Karpas-422 (cell line): ENCODE data around the gene HOXB9. TPM values are rescaled to one million over a fixed set of nuclear protein-coding genes. Genes with fewer than 3 reads are reported as not detected.
A peak's percentile ranks its signal among the peaks of the same experiment; 100 is the strongest.

Source experiments
- DNase-seq: peaks from one replicate; pipeline ENCODE4 v3.0.0-alpha.2; 2015
- H2AFZ ChIP-seq: fragments of 200-600 bp; sonication (generic); 2 replicates; pipeline ENCODE4 v1.6.1; 2014; ENCODE audit warnings: antibody characterized with exemption, low read length, mixed read lengths
- H3K27ac ChIP-seq: fragments of 200-600 bp; sonication (generic); 2 replicates; pipeline ENCODE4 v1.5.1; 2014; ENCODE audit warnings: mild to moderate bottlenecking, low read length, moderate library complexity
- H3K27me3 ChIP-seq: fragments of 200-600 bp; sonication (generic); 2 replicates; pipeline ENCODE4 v1.6.1; 2014; ENCODE audit warnings: low read length, mixed read lengths
- H3K36me3 ChIP-seq: fragments of 200-600 bp; sonication (generic); 2 replicates; pipeline ENCODE4 v1.6.1; 2014; ENCODE audit warnings: low read length, mixed read lengths; ENCODE audit not compliant: insufficient read depth
- H3K4me1 ChIP-seq: fragments of 200-600 bp; sonication (generic); 2 replicates; pipeline ENCODE4 v1.6.1; 2014; ENCODE audit warnings: mild to moderate bottlenecking, low read length, mixed read lengths
- H3K4me2 ChIP-seq: fragments of 200-600 bp; sonication (generic); 2 replicates; pipeline ENCODE4 v1.6.1; 2014; ENCODE audit warnings: low read length, low read depth, mild to moderate bottlenecking; ENCODE audit not compliant: poor library complexity, severe bottlenecking
- H3K4me3 ChIP-seq: fragments of 200-600 bp; sonication (generic); 2 replicates; pipeline ENCODE4 v1.5.1; 2014; ENCODE audit warnings: mild to moderate bottlenecking, antibody characterized with exemption, low read length, mixed read lengths
- H3K79me2 ChIP-seq: fragments of 200-600 bp; sonication (generic); 2 replicates; pipeline ENCODE4 v1.6.1; 2014; ENCODE audit warnings: mild to moderate bottlenecking, low read length, mixed read lengths
- H3K9ac ChIP-seq: fragments of 200-600 bp; sonication (generic); 2 replicates; pipeline ENCODE4 v1.6.0; 2014; ENCODE audit warnings: low read length
- H3K9me2 ChIP-seq: fragments of 200-600 bp; sonication (generic), shearing (Covaris generic); replicated peaks from 2 replicates; pipeline ENCODE4 v1.6.0; 2014; ENCODE audit warnings: mild to moderate bottlenecking, low read length, moderate library complexity; ENCODE audit not compliant: insufficient read depth
- H3K9me3 ChIP-seq: fragments of 300-700, 200-600 bp; sonication (generic); 2 replicates; pipeline ENCODE4 v1.6.1; 2014; ENCODE audit warnings: low read length, mixed read lengths
- H4K20me1 ChIP-seq: fragments of 200-600 bp; sonication (generic); 2 replicates; pipeline ENCODE4 v1.6.1; 2014; ENCODE audit warnings: mild to moderate bottlenecking, antibody characterized with exemption, low read length, low read depth; ENCODE audit not compliant: insufficient read depth
- total RNA-seq: library from RNA; depleted of rRNA; stranded (reverse); fragments of >200 nt; shearing (Covaris generic); gene quantifications from 2 replicates; pipeline ENCODE4 v1.2.3, GENCODE V29; 2014; ENCODE audit warnings: low replicate concordance

The HOXB9 gene
- total RNA-seq, 1 experiment from 2014 or later = 0.82 TPM

GRCh38 chr17:48597778-48598631 is 28.2 kb downstream of the HOXB9 start:
- Histone ChIP-seq H3K36me3 (no peaks in the 10 kb centered on the region), H3K9me3 (no peaks in the 10 kb centered on the region), H3K9ac (no peak overlapping the region), H3K4me1 (peaks cover 5% of the 10 kb centered on the region), H3K79me2 (no peaks in the 10 kb centered on the region), H3K27me3 (no peaks in the 10 kb centered on the region), H3K9me2 (no peaks in the 10 kb centered on the region), H3K4me3 (no peak overlapping the region), H3K27ac (no peak overlapping the region), H3K4me2 (peak overlapping the region; percentile 19), H2AFZ (peak overlapping the region; percentile 21; the same call in 1 of the 2 replicates), H4K20me1 (no peaks in the 10 kb centered on the region)
- no peak for DNase-seq

- peak overlapping the region; percentile 21; the same call in 1 of the 2 replicates for H2AFZ ChIP-seq
- no peak overlapping the region for H3K27ac ChIP-seq
- H3K9ac ChIP-seq = no peak overlapping the region
- H3K36me3 ChIP-seq = no peaks in the 10 kb centered on the region
- no peaks in the 10 kb centered on the region for H3K9me2 ChIP-seq
- H4K20me1 ChIP-seq = no peaks in the 10 kb centered on the region
- H3K4me1 ChIP-seq = peaks cover 5% of the 10 kb centered on the region
- H3K4me2 ChIP-seq = peak overlapping the region; percentile 19
- H3K4me3 ChIP-seq = no peak overlapping the region
- no peaks in the 10 kb centered on the region for H3K9me3 ChIP-seq
- DNase-seq = no peak
- H3K79me2 ChIP-seq = no peaks in the 10 kb centered on the region
- no peaks in the 10 kb centered on the region for H3K27me3 ChIP-seq
These were observed 28.7 kb downstream of the HOXB9 start for GRCh38 chr17:48597528-48597777.

GRCh38 chr17:48596735-48597527 is 29.2 kb downstream of the HOXB9 start:
- Histone ChIP-seq H3K4me3 (no peak overlapping the region), H2AFZ (no peak overlapping the region)

GRCh38 chr17:48596000-48596734 is 30.0 kb downstream of the HOXB9 start:
- Histone ChIP-seq H2AFZ (no peak overlapping the region), H3K27me3 (no peaks in the 10 kb centered on the region), H3K9me2 (no peaks in the 10 kb centered on the region), H3K9me3 (no peaks in the 10 kb centered on the region), H3K27ac (no peak overlapping the region), H3K4me2 (no peak overlapping the region), H3K79me2 (no peaks in the 10 kb centered on the region), H4K20me1 (no peaks in the 10 kb centered on the region), H3K4me1 (peaks cover 2% of the 10 kb centered on the region; the same call in 1 of the 2 replicates), H3K4me3 (no peak overlapping the region), H3K9ac (no peak overlapping the region), H3K36me3 (no peaks in the 10 kb centered on the region)
- DNase-seq = no peak

More at GRCh38 chr17:48596735-48597527, 29.2 kb downstream of the HOXB9 start:
- no peaks in the 10 kb centered on the region for H3K79me2 ChIP-seq
- no peak overlapping the region for H3K27ac ChIP-seq
- no peaks in the 10 kb centered on the region for H3K27me3 ChIP-seq
- no peak overlapping the region for H3K9ac ChIP-seq
- DNase-seq = no peak
- H3K4me1 ChIP-seq = peaks cover 5% of the 10 kb centered on the region; the same call in 1 of the 2 replicates
- no peaks in the 10 kb centered on the region for H3K9me2 ChIP-seq
- no peaks in the 10 kb centered on the region for H3K36me3 ChIP-seq
- no peak overlapping the region for H3K4me2 ChIP-seq
- H3K9me3 ChIP-seq = no peaks in the 10 kb centered on the region
- no peaks in the 10 kb centered on the region for H4K20me1 ChIP-seq

- H3K4me3 ChIP-seq = no peak overlapping the region
- no peak overlapping the region for H3K27ac ChIP-seq
- H3K4me2 ChIP-seq = no peak overlapping the region
- no peaks in the 10 kb centered on the region for H3K27me3 ChIP-seq
- H2AFZ ChIP-seq = no peak overlapping the region
- H3K79me2 ChIP-seq = no peaks in the 10 kb centered on the region
- H3K9me3 ChIP-seq = no peaks in the 10 kb centered on the region
- no peaks in the 10 kb centered on the region for H4K20me1 ChIP-seq
- DNase-seq = no peak
- no peaks in the 10 kb centered on the region for H3K4me1 ChIP-seq
- no peaks in the 10 kb centered on the region for H3K9me2 ChIP-seq
- H3K9ac ChIP-seq = no peak overlapping the region
- H3K36me3 ChIP-seq = no peaks in the 10 kb centered on the region
These were observed 30.7 kb downstream of the HOXB9 start for GRCh38 chr17:48595278-48595999.

- Histone ChIP-seq H3K9me2 (no peaks in the 10 kb centered on the region), H3K9me3 (no peaks in the 10 kb centered on the region), H3K4me1 (no peaks in the 10 kb centered on the region), H3K4me2 (no peak overlapping the region), H4K20me1 (no peaks in the 10 kb centered on the region), H2AFZ (no peak overlapping the region), H3K4me3 (no peak overlapping the region), H3K27ac (no peak overlapping the region), H3K36me3 (no peaks in the 10 kb centered on the region), H3K9ac (no peak overlapping the region), H3K79me2 (no peaks in the 10 kb centered on the region), H3K27me3 (no peaks in the 10 kb centered on the region)
- no peak for DNase-seq
These were observed 31.4 kb downstream of the HOXB9 start for GRCh38 chr17:48594538-48595277.

- peak; percentile 88 for DNase-seq
- H3K27ac ChIP-seq = no peak overlapping the region
- H3K27me3 ChIP-seq = no peaks in the 10 kb centered on the region
- no peak overlapping the region for H3K4me3 ChIP-seq
- H3K36me3 ChIP-seq = no peaks in the 10 kb centered on the region
- H3K4me2 ChIP-seq = no peak overlapping the region
- no peaks in the 10 kb centered on the region for H3K79me2 ChIP-seq
- H3K9me3 ChIP-seq = no peaks in the 10 kb centered on the region
- H2AFZ ChIP-seq = 0 out of 2 replicates have a peak overlapping the region, but pooled peaks have one; percentile 54
- no peaks in the 10 kb centered on the region for H3K4me1 ChIP-seq
- no peak overlapping the region for H3K9ac ChIP-seq
- H3K9me2 ChIP-seq = no peaks in the 10 kb centered on the region
- no peaks in the 10 kb centered on the region for H4K20me1 ChIP-seq
These were observed 32.2 kb downstream of the HOXB9 start for GRCh38 chr17:48593840-48594537.
